Measurements from ENCODE around the gene MTR.

- TF ChIP-seq EP300 (IDR thresholded peaks at IDR 0.05) (no peak), POLR2AphosphoS5 (IDR thresholded peaks at IDR 0.05) (no peak)
Measured at GRCh38 chr1:236888126-236888525, 93.0 kb downstream of the MTR start.
